Mucosa of stomach (tissue), 1 donor: ENCODE data around the gene TMEM271.
"Not testable (repeated sequence)": the region's sequence is repeated elsewhere in the genome, so short reads cannot be mapped to it uniquely, and the experiment has no call there.

Experiments
- H3K27me3 ChIP-seq: one replicate; pipeline ENCODE4 v1.7.0; 2013; ENCODE audit warnings: mild to moderate bottlenecking, low read length; ENCODE audit not compliant: control insufficient read depth, insufficient read depth
- H3K36me3 ChIP-seq: one replicate; pipeline ENCODE4 v1.7.0; 2013; ENCODE audit warnings: low read length; ENCODE audit not compliant: control insufficient read depth, insufficient read depth
- H3K4me1 ChIP-seq: one replicate; pipeline ENCODE4 v1.7.0; 2013; ENCODE audit warnings: mild to moderate bottlenecking, low read length; ENCODE audit not compliant: control insufficient read depth, insufficient read depth
- H3K4me3 ChIP-seq: one replicate; pipeline ENCODE4 v1.7.0; 2013; ENCODE audit warnings: low read length
- H3K9ac ChIP-seq: one replicate; pipeline ENCODE4 v1.7.0; 2013; ENCODE audit warnings: mild to moderate bottlenecking, low read length, moderate library complexity
- H3K9me3 ChIP-seq: one replicate; pipeline ENCODE4 v1.7.0; 2013; ENCODE audit warnings: mild to moderate bottlenecking, low read length, moderate library complexity; ENCODE audit not compliant: control insufficient read depth
- donor health status: Pancreatic carcinoma.

TMEM271 gene

DNA sequence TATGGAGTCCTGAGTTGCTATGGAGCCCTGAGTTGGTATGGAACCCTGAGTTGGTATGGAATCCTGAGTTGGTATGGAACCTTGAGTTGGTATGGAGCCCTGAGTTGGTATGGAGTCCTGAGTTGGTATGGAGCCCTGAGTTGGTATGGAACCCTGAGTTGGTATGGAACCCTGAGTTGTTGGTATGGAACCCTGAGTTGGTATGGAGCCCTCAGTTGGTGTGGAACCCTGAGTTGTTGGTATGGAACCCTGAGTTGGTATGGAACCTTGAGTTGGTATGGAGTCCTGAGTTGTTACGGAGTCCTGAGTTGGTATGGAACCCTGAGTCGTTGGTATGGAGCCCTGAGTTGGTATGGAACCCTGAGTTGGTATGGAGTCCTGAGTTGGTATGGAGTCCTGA lies 13.6 kb downstream of the TMEM271 start:
- H3K4me1 ChIP-seq, H3K4me3 ChIP-seq, H3K36me3 ChIP-seq, H3K9me3 ChIP-seq, H3K9ac ChIP-seq, H3K27me3 ChIP-seq: not testable (repeated sequence)

DNA sequence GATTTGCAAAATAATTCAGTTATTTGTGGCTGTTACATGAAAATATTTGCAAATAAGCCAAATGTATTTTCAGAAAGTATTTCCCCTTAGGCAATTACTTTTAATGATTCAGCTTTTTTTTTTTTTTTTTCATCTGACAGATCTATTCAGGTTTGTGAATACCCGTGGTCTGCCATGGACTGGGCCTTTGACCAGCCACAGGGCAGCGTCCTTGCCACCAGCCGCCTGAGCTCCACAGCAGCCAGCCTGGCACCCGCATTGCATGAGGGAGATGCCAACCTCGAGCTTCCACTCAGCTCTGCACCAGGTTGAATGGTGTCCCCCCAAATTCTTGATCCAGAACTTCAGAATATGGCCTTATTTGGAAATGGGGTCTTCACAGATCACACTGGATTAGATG lies 14.7 kb downstream of the TMEM271 start:
- Histone ChIP-seq H3K4me1 (no peaks in the 10 kb centered on the region), H3K27me3 (no peaks in the 10 kb centered on the region), H3K4me3 (no peak overlapping the region), H3K9ac (no peak overlapping the region), H3K9me3 (no peaks in the 10 kb centered on the region), H3K36me3 (no peaks in the 10 kb centered on the region)

DNA sequence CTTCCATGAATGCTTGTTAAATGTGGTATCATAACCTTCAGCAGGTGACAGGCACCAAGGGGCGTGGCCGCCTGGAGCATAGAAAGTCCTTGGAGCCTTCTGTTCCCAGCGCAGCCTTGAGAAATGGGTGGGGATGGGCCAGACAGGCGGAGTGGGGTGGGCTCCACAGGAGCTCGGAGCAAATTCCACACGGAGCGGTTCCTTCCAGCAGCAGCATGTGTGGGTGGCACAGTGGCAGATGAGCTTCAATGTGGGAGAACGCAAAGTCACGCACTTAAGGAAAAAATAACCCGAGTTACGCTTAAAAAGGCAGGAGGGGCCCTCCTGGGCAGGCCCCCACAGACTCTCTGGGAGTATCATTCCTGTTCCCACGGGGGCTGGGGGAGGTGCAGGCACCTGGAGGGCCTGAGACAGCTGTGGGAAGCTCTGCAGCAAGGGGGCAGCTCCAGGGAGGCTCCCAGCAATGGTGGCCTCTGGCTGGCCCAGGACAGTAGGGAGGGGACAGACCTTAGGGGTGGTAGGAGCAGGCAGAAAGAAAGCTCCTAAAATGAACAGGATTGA lies 15.3 kb downstream of the TMEM271 start:
- H3K36me3 ChIP-seq: no peaks in the 10 kb centered on the region
- H3K4me3 ChIP-seq: no peak overlapping the region
- H3K4me1 ChIP-seq: no peaks in the 10 kb centered on the region
- no peaks in the 10 kb centered on the region for H3K27me3 ChIP-seq
- no peak overlapping the region for H3K9ac ChIP-seq
- H3K9me3 ChIP-seq: no peaks in the 10 kb centered on the region

DNA sequence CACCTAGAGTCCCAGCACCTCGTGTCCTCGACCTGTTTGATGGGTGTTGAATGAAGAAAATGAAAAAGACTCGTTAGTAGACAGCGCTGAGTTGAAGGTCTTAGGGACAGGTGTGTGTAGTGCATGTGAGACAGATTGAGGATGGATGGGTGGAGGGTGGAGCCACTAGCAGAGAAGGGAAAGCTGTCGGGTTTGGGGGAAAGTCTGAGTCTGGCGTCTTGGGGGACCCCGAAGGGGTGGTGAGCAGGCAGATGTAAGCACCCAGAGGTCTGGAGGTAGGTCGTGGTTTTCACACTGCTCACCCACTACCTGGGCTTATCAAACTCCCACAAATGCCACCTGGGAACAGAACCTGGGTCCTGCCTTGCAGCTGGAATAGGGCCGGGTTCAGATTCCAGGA lies 16.0 kb downstream of the TMEM271 start:
- Histone ChIP-seq H3K4me3 (no peak overlapping the region), H3K27me3 (no peaks in the 10 kb centered on the region), H3K36me3 (no peaks in the 10 kb centered on the region), H3K9me3 (no peaks in the 10 kb centered on the region), H3K9ac (no peak overlapping the region), H3K4me1 (no peaks in the 10 kb centered on the region)

DNA sequence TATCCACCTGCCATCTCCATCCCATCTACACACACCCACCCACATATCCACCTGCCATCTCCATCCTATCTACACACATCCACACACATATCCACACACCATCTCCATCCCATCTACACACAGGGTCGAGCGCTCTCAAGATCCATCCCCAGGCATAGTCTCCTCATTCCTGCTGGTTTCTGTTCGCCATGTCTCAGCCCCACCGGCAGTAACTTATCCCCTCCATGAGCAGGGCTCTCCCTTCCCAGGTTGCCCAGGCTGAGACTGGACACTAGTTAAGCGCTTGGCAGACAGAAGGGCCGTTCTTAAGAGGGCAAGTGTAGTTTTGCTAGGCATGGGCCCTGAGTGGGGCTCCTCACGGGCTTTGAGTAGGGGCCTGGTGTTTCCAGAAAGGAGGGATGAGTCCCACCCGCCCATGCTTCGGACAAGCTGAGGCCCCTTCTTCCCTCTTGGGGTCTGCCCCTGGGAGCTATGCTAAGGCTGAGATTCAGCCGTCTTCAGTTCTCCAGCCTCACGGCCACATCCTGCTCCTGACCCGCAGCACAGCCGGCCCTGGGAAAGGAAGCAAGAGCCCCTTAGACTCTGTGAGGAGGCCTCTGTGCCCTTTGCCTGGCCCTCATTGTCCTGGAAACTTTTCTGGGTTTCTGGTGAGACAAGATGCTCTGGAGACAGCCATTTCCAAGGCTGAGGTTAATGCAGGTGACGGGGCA lies 20.4 kb downstream of the TMEM271 start:
- Histone ChIP-seq H3K4me3 (no peak overlapping the region), H3K9me3 (no peaks in the 10 kb centered on the region), H3K27me3 (no peaks in the 10 kb centered on the region), H3K36me3 (no peaks in the 10 kb centered on the region), H3K9ac (no peak overlapping the region), H3K4me1 (no peaks in the 10 kb centered on the region)

DNA sequence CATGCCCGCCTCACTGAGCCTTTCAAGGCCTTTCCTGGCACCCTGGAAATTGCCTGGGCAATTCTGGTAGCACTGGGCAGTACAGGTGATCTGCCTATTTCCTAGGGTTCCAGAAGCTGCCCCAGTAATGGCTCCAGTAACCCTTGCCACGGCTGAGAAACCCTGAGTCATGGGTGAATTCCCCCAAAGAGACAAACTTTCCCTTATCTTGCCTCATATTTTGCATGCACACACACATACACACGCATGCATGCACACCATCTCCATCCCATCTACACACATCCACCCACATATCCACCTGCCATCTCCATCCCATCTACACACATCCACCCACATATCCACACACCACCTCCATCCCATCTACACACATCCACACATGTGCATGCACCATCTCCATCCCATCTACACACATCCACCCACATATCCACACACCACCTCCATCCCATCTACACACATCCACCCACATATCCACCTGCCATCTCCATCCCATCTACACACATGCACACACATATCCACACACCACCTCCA lies 21.2 kb downstream of the TMEM271 start:
- not testable (repeated sequence) for H3K9me3 ChIP-seq, H3K4me1 ChIP-seq, H3K27me3 ChIP-seq, H3K4me3 ChIP-seq, H3K9ac ChIP-seq, H3K36me3 ChIP-seq

DNA sequence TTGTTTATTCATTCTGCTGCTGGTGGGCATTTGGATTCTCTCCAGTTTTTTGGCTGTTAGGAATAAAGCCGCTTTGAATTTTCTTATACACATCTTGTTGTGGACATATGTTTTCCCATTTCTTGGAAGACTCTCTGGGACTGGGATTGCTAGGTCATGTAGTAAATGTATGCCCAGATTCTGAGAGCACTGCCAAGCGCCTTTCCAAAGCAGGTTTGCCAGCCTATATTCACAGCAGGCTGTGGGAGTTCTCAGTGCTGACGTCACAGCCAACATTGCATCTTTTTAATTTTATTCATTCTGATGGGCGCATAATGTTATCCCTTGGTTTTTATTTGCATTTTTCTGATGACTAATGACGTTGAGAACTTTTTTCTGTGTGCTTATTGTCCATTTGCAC lies 24.1 kb downstream of the TMEM271 start:
- no peak overlapping the region for H3K4me3 ChIP-seq
- no peaks in the 10 kb centered on the region for H3K27me3 ChIP-seq
- H3K4me1 ChIP-seq: no peaks in the 10 kb centered on the region
- H3K9ac ChIP-seq: no peak overlapping the region
- H3K36me3 ChIP-seq: no peaks in the 10 kb centered on the region
- no peaks in the 10 kb centered on the region for H3K9me3 ChIP-seq

DNA sequence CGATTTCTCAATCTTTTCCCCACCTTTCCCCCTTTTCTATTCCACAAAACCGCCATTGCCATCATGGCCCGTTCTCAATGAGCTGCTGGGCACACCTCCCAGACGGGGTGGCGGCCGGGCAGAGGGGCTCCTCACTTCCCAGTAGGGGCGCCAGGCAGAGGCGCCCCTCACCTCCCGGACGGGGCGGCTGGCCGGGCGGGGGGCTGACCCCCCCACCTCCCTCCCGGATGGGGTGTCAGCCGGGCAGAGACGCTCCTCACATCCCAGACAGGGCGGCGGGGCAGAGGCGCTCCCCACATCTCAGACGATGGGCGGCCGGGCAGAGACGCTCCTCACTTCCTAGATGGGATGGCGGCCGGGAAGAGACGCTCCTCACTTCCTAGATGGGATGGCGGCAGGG lies 25.8 kb downstream of the TMEM271 start:
- H3K9ac ChIP-seq, H3K4me3 ChIP-seq, H3K27me3 ChIP-seq, H3K9me3 ChIP-seq, H3K4me1 ChIP-seq, H3K36me3 ChIP-seq: not testable (repeated sequence)

DNA sequence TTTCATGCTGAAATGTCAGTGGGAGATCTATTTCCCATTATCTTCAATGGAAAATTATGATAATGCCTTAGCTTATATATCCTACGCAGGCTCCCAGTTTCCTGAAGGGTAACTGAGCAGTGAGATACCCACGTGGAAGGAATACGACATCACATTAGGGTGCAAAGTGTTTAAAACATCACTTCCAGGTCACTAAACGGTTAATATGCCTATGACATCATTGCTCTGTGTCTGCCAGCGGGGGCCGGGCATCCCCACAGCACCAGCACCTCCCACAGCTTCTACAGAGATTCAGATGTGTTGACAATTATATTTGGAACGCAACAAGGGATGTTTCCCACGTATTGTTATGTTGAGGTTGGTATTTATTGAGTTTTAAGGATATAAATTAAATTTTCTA lies 27.1 kb downstream of the TMEM271 start:
- H3K36me3 ChIP-seq: no peaks in the 10 kb centered on the region
- H3K4me3 ChIP-seq: no peak overlapping the region
- H3K27me3 ChIP-seq: no peaks in the 10 kb centered on the region
- H3K9me3 ChIP-seq: no peaks in the 10 kb centered on the region
- no peaks in the 10 kb centered on the region for H3K4me1 ChIP-seq
- no peak overlapping the region for H3K9ac ChIP-seq

DNA sequence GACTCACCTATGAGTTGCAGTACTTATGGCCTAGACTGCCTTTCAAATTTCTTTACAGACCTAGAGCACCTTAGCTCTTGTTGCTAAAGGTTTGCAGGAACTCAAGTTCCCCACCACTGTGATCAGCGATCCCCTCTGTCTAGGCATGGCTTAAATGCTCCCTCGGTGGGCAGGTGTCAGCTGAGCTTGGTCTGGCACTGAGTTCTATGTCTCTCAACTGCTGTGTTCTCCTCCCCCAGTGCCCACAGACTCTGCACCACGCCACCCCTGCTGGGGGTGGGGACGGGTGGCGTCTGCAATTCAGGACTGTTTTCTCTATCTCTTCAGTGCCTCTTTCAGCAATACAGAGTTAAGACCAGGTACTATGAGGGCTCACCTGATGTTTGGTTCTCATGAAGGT lies 30.5 kb downstream of the TMEM271 start:
- Histone ChIP-seq H3K4me1 (no peaks in the 10 kb centered on the region), H3K4me3 (no peak overlapping the region), H3K36me3 (no peaks in the 10 kb centered on the region), H3K9ac (no peak overlapping the region), H3K27me3 (no peaks in the 10 kb centered on the region), H3K9me3 (no peaks in the 10 kb centered on the region)

DNA sequence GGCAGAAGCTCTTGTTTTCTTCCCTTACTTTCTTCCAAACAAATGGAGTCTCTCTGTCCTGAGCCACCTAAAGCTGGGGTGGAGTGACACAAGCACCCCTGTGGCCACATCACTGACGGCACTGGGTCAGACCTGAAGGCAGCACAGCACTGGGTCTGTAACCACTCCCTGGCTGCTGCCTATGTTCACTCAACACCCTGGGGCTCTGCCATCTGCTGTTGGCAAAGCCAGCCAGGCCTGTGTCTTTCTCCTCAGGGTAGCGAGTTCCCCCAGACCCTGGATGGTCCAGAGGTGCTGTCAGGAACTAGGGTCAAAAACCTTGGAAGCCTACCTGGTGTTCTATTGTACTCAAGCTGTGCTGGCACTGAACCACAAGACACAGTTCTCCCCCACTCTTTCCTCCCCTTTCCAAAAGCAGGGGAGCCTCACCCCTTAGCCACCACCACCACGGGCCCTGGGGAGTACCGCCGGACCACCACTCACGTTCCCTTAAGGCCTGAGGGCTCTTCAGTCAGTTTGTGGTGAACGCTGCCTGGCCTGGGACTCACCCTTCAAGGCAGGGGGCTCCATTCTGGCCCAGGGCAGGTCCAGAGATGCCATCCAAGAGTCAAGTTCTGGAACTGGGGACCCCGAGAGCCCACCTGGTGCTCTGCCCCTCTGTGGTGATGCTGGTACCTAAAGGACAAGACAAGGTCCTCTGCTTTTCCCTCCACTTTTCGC lies 31.5 kb downstream of the TMEM271 start:
- no peak overlapping the region for H3K9ac ChIP-seq
- no peak overlapping the region for H3K4me3 ChIP-seq
- no peaks in the 10 kb centered on the region for H3K27me3 ChIP-seq

DNA sequence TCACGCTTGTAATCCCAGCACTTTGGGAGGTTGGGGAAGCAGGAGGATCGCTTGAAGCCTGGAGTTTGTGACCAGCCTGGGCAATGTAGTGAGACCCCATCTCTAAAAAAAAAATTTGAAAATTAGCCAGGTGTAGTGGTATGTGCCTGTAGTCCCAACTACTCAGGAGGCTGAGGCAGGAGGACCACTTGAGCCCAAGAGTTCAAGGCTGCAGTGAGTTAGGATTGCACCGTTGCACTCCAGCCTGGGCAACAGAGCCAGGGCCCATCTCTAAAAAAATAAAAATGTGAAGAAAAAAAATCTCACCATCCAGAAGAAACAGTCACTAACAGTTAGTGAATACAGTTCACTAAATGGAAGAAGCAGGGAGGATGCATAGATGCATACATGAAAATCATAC lies 34.8 kb downstream of the TMEM271 start:
- no peaks in the 10 kb centered on the region for H3K9me3 ChIP-seq
- H3K4me3 ChIP-seq: no peak overlapping the region

More for the DNA sequence above, 31.5 kb downstream of the TMEM271 start:
- H3K4me1 ChIP-seq: no peaks in the 10 kb centered on the region
- H3K36me3 ChIP-seq: no peaks in the 10 kb centered on the region
- no peaks in the 10 kb centered on the region for H3K9me3 ChIP-seq

More for the DNA sequence above, 34.8 kb downstream of the TMEM271 start:
- Histone ChIP-seq H3K27me3 (no peaks in the 10 kb centered on the region), H3K4me1 (no peaks in the 10 kb centered on the region), H3K9ac (no peak overlapping the region), H3K36me3 (no peaks in the 10 kb centered on the region)
